Keratinocyte (primary cell): ENCODE data around the gene NREP. TPM values are rescaled to one million over a fixed set of nuclear protein-coding genes. Genes with fewer than 3 reads are reported as not detected.

Experiments used
- DNase-seq: peaks from one replicate; pipeline ENCODE4 v3.0.0-alpha.2; 2011; ENCODE audit warnings: low read depth, missing footprints, low spot score
- FAIRE-seq: peaks from 2 replicates; lab custom pipeline; 2011; peaks lifted over from hg19 to GRCh38; lab: Jason Lieb, UNC
- H2AFZ ChIP-seq: 2 replicates; pipeline ENCODE4 v1.6.0; 2012; ENCODE audit warnings: low read length, control low read depth, inconsistent platforms; ENCODE audit not compliant: control insufficient read depth
- H3K27ac ChIP-seq: 2 replicates; pipeline ENCODE4 v1.5.1; 2011; ENCODE audit warnings: low read length; ENCODE audit not compliant: control insufficient read depth, insufficient read depth
- H3K27me3 ChIP-seq: 3 replicates; pipeline ENCODE4 v1.6.0; 2011; ENCODE audit warnings: low read length; ENCODE audit not compliant: control insufficient read depth, insufficient read depth; ENCODE audit errors: extremely low read depth
- H3K36me3 ChIP-seq, 2 experiments: 2 replicates in 1 of 2; 3 replicates in 1 of 2; pipeline ENCODE4 v1.5.1; 2011; ENCODE audit warnings: low read length in 2 of 2, mild to moderate bottlenecking in 1 of 2; ENCODE audit not compliant: control insufficient read depth in 2 of 2, insufficient read depth in 2 of 2; ENCODE audit errors: extremely low read depth in 1 of 2
- H3K4me1 ChIP-seq: 3 replicates; pipeline ENCODE4 v1.5.1; 2011; ENCODE audit warnings: low read length; ENCODE audit not compliant: control insufficient read depth, insufficient read depth; ENCODE audit errors: extremely low read depth
- H3K4me2 ChIP-seq: 3 replicates; pipeline ENCODE4 v1.6.0; 2011; ENCODE audit warnings: low read depth, low read length; ENCODE audit not compliant: control insufficient read depth, insufficient read depth; ENCODE audit errors: extremely low read depth
- H3K4me3 ChIP-seq, 3 experiments: fragments of 200-600 bp in 1 of 3; sonication (generic) in 1 of 3; 2 replicates in 2 of 3; 3 replicates in 1 of 3; pipeline ENCODE4 v1.5.1; 2011 to 2016; ENCODE audit warnings: low read length in 3 of 3, mild to moderate bottlenecking in 3 of 3, control low read depth in 2 of 3, inconsistent platforms in 1 of 3, low read depth in 1 of 3, mixed read lengths in 1 of 3, mixed run types in 1 of 3, moderate library complexity in 1 of 3; ENCODE audit not compliant: control insufficient read depth in 2 of 3, insufficient read depth in 2 of 3; ENCODE audit errors: extremely low read depth in 1 of 3
- H3K79me2 ChIP-seq: 2 replicates; pipeline ENCODE4 v1.6.0; 2012; ENCODE audit warnings: low read length; ENCODE audit not compliant: control insufficient read depth, insufficient read depth
- H3K9ac ChIP-seq: 3 replicates; pipeline ENCODE4 v1.6.0; 2011; ENCODE audit warnings: low read length; ENCODE audit not compliant: control insufficient read depth, insufficient read depth; ENCODE audit errors: extremely low read depth
- H3K9me1 ChIP-seq: 3 replicates; pipeline ENCODE4 v1.6.0; 2011; ENCODE audit warnings: low read length; ENCODE audit not compliant: control insufficient read depth, insufficient read depth; ENCODE audit errors: extremely low read depth
- H3K9me3 ChIP-seq: 2 replicates; pipeline ENCODE4 v1.5.1; 2012; ENCODE audit warnings: low read depth, low read length; ENCODE audit not compliant: control insufficient read depth
- H4K20me1 ChIP-seq: 3 replicates; pipeline ENCODE4 v1.6.0; 2011; ENCODE audit warnings: low read length; ENCODE audit not compliant: control insufficient read depth, insufficient read depth; ENCODE audit errors: extremely low read depth
- EZH2 ChIP-seq: IDR thresholded peaks from one replicate; pipeline ENCODE4 v1.6.1; 2012; ENCODE audit warnings: inconsistent platforms, mild to moderate bottlenecking, low read length, moderate library complexity
- dilution Hi-C: fragments of 300-500 bp; cut with MboI; formaldehyde crosslinking; loops from one replicate; pipeline ENCODE4 v1.7.0; 2020; ENCODE audit warnings: low sequenced_read_pairs; ENCODE audit not compliant: extremely low pct_ligation_motif_present
- polyA plus RNA-seq, 5 experiments: library from polyadenylated mRNA; depleted of rRNA in 3 of 5; stranded (reverse) in 3 of 5; stranded (forward) in 1 of 5; unstranded in 1 of 5; fragments of >200 nt; gene quantifications; 1 replicate in 1 of 5; 2 replicates in 3 of 5; 3 replicates in 1 of 5; pipeline versions ENCODE4 v1.2.1 to v1.2.3, GENCODE V29; 2011 to 2012; ENCODE audit warnings: missing spikeins in 2 of 5, low read depth in 1 of 5, low replicate concordance in 1 of 5
- TF ChIP-seq, protein P1 (sequence below), 3 experiments: IDR thresholded peaks in 1 of 3; conservative IDR thresholded peaks in 1 of 3; optimal IDR thresholded peaks in 1 of 3; 2 replicates in 2 of 3; 3 replicates in 1 of 3; pipeline versions ENCODE3 to v1.5.1; 2011; ENCODE audit warnings: low read length in 3 of 3, mild to moderate bottlenecking in 3 of 3, moderate library complexity in 2 of 3, control low read depth in 1 of 3, inconsistent platforms in 1 of 3; ENCODE audit not compliant: insufficient read depth in 2 of 3; ENCODE audit errors: extremely low read depth in 1 of 3

Gene NREP
- polyA plus RNA-seq, 1 donor (not counting 4 experiments of a cell fraction or from before 2014, with no cell fraction given) = 9.1 TPM

DNA sequence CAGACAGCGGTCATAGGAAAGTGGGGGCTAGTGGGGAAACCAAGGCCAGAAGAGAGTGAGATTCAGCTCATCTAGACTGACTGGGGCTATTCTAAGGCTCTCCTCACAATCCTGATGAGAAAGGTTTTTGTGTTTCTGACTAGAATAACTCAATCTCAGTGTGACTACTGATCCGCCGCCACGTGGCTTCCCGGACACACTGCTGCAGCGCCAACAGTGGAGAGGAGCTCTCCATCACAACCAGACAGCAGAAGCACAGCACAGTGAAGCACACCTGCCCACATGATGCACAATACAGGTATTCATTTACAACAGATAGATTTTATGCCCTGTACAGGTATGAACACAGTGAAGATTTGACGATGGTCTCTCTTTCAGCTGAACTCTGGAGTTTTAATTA is 25.4 kb downstream of the NREP start:
- no peaks in the 10 kb centered on the region for H3K9me1 ChIP-seq
- no peak overlapping the region for H2AFZ ChIP-seq
- no peaks in the 10 kb centered on the region for H3K9me3 ChIP-seq
- dilution Hi-C loops = no loop called here
- no peaks in the 10 kb centered on the region for H3K4me1 ChIP-seq
- TF ChIP-seq EZH2 = no peak
- TF ChIP-seq, protein P1, sequence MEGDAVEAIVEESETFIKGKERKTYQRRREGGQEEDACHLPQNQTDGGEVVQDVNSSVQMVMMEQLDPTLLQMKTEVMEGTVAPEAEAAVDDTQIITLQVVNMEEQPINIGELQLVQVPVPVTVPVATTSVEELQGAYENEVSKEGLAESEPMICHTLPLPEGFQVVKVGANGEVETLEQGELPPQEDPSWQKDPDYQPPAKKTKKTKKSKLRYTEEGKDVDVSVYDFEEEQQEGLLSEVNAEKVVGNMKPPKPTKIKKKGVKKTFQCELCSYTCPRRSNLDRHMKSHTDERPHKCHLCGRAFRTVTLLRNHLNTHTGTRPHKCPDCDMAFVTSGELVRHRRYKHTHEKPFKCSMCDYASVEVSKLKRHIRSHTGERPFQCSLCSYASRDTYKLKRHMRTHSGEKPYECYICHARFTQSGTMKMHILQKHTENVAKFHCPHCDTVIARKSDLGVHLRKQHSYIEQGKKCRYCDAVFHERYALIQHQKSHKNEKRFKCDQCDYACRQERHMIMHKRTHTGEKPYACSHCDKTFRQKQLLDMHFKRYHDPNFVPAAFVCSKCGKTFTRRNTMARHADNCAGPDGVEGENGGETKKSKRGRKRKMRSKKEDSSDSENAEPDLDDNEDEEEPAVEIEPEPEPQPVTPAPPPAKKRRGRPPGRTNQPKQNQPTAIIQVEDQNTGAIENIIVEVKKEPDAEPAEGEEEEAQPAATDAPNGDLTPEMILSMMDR (optimal IDR thresholded peaks at IDR 0.05 in 1 of 3, IDR thresholded peaks at IDR 0.05 in 1 of 3, conservative IDR thresholded peaks at IDR 0.05 in 1 of 3; ENCODE audit: extremely low read depth in 1 of 3, insufficient read depth in 2 of 3, low read length in 3 of 3) = no peak
- H3K79me2 ChIP-seq = no peaks in the 10 kb centered on the region
- FAIRE-seq (no peak), DNase-seq (no peak)
- no peaks in the 10 kb centered on the region for H3K27me3 ChIP-seq
- no peak overlapping the region for H3K4me2 ChIP-seq
- H3K9ac ChIP-seq = no peak overlapping the region
- H3K36me3 ChIP-seq = no peaks in the 10 kb centered on the region
- no peak overlapping the region for H3K27ac ChIP-seq
- H4K20me1 ChIP-seq = no peaks in the 10 kb centered on the region
- no peak overlapping the region for H3K4me3 ChIP-seq

DNA sequence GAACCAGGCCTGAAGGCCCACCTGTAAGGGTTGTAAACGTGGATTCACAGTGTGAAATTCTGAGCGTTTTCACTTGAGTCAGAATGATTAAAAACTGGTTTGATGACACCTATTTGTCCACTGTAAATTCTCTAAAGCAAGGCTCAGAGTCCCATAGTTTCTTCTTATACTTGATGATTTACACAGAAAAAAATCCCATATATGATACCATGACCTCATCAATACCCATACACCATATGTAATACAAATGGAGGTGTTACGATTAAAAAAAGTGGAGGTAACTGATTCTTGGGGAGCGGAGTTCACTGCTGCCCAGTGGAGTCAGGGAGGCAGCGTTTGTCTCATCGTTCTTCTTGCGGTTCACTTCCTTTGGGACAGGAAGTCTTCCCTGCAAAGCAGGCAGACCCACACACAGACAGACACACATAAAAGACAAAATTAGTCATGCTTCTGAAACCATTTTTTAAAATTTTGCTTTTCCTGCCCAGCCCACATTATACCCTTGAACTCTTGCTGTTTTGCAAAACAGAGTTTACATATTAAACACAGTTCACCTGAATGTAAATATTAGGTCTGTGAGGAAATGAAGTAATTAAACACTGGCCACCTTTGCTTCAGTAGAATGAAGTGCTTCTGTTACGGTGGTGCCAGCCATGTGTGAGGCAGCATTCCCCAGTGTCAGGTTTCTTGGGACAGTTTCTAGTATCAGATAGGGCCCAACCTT is 26.2 kb downstream of the NREP start:
- DNase-seq (no peak), FAIRE-seq (no peak)
- no peaks in the 10 kb centered on the region for H4K20me1 ChIP-seq
- no peak overlapping the region for H2AFZ ChIP-seq
- no peak overlapping the region for H3K4me3 ChIP-seq
- no peaks in the 10 kb centered on the region for H3K9me3 ChIP-seq
- no peak overlapping the region for H3K9ac ChIP-seq
- dilution Hi-C loops = no loop called here
- H3K27ac ChIP-seq = no peak overlapping the region
- H3K79me2 ChIP-seq = no peaks in the 10 kb centered on the region
- no peaks in the 10 kb centered on the region for H3K36me3 ChIP-seq
- H3K27me3 ChIP-seq = no peaks in the 10 kb centered on the region
- H3K4me1 ChIP-seq = no peaks in the 10 kb centered on the region
- H3K4me2 ChIP-seq = no peak overlapping the region
- TF ChIP-seq, protein P1 (optimal IDR thresholded peaks at IDR 0.05 in 1 of 3, IDR thresholded peaks at IDR 0.05 in 1 of 3, conservative IDR thresholded peaks at IDR 0.05 in 1 of 3; ENCODE audit: extremely low read depth in 1 of 3, insufficient read depth in 2 of 3, low read length in 3 of 3) = no peak
- no peak for TF ChIP-seq EZH2
- H3K9me1 ChIP-seq = no peaks in the 10 kb centered on the region
